ENCODE measurements around the gene PKN3.
"Not testable (repeated sequence)": the region's sequence is repeated elsewhere in the genome, so short reads cannot be mapped to it uniquely, and the experiment has no call there.

The PKN3 gene

GRCh38 chr9:128690684-128691034, 11.6 kb upstream of the PKN3 start:
- DNase-seq: no peak

DNA sequence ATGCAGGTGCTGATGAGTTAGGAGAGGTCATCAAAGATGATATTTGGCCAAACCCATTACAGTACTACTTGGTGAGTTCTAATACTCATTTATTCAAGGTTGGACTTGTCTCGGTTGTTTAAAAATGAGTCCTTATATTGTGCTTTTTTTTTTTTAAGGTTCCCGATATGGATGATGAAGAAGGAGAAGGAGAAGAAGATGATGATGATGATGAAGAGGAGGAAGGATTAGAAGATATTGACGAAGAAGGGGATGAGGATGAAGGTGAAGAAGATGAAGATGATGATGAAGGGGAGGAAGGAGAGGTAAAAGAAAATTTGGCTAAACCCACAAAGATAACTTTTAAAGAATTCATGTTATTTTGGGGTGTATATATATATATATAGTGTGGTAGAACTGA, 8.6 kb upstream of the PKN3 start:
- not testable (repeated sequence) for DNase-seq

GRCh38 chr9:128694344-128694743, 8.0 kb upstream of the PKN3 start:
- no peak for DNase-seq

GRCh38 chr9:128696923-128697707, 5.2 kb upstream of the PKN3 start:
- DNase-seq: no peak

- DNase-seq: not testable (repeated sequence)
Observed at GRCh38 chr9:128699096-128699795, 3.1 kb upstream of the PKN3 start.

GRCh38 chr9:128701227-128701854, 962 bp upstream of the PKN3 start:
- no peak for DNase-seq

GRCh38 chr9:128702949-128703615, 779 bp downstream of the PKN3 start:
- no peak for DNase-seq

GRCh38 chr9:128703616-128704355, 1.5 kb downstream of the PKN3 start:
- DNase-seq: no peak

- DNase-seq: no peak
Observed at GRCh38 chr9:128704356-128704670, 2.0 kb downstream of the PKN3 start.

DNA sequence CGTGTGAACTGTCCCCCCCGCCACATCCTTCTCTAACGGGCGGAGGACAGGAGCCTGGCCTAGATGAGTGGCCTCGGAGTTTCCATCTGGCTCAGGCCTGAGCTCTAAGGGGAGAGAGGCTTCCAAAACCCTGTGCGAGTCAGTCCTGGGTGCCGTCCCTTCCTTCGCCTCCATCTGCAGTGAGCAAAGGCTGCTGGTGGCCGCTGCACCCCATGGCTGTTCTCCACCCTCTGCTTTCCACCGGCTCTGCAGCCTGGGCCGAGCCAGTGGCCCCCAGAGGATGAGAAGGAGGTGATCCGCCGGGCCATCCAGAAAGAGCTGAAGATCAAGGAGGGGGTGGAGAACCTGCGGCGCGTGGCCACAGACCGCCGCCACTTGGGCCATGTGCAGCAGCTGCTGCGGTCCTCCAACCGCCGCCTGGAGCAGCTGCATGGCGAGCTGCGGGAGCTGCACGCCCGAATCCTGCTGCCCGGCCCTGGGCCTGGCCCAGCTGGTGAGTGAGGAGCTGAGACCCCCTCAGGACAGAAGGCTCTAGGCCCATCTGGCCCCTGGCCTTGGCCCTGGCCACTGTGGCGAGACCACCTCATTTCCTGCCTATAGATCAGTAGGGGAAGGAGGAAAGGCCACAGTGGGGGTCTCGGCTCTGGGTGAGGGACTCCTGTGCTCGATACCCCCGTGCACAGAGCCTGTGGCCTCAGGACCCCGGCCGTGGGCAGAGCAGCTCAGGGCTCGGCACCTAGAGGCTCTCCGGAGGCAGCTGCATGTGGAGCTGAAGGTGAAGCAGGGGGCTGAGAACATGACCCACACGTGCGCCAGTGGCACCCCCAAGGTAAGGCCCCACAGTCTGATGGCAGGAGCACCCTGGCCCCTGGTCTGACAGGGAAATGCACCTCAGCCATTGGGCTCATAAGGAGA, 3.0 kb downstream of the PKN3 start:
- no peak for DNase-seq

DNA sequence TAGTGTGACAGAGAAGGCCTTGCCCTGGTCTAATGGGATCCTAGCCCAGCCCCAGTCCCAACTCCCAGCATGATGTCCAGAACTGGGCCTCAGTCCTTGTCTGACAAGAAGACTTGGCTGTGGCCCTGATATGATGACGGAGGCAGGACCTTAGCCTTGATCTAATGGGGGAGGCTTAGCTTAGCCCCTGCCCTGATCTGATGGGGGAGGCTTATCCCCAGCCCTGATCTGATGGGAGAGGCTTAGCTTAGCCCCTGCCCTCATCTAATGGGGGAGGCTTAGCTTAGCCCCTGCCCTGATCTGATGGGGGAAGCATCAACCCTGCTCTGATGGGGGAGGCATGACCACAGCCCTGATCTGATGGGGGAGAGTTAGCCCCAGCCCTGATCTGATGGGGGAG, 3.7 kb downstream of the PKN3 start:
- DNase-seq: no peak

DNA sequence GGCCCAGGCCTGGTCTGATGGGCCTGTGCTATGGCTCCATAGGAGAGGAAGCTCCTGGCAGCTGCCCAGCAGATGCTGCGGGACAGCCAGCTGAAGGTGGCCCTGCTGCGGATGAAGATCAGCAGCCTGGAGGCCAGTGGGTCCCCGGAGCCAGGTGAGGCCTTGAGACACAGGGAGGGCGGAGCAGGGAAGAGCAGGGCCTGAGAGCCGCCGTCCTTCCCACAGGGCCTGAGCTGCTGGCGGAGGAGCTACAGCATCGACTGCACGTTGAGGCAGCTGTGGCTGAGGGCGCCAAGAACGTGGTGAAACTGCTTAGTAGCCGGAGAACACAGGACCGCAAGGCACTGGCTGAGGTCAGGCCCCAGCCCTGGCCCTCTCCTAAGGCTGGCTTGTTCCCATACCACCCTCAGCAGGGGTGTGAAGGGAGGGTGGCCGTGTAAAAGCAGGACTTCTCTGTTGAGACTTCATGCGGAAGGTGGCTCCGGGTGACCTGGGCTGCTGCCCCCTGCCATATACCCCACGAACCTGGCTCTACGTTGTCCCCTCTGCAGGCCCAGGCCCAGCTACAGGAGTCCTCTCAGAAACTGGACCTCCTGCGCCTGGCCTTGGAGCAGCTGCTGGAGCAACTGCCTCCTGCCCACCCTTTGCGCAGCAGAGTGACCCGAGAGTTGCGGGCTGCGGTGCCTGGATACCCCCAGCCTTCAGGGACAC, 4.5 kb downstream of the PKN3 start:
- DNase-seq: no peak

DNA sequence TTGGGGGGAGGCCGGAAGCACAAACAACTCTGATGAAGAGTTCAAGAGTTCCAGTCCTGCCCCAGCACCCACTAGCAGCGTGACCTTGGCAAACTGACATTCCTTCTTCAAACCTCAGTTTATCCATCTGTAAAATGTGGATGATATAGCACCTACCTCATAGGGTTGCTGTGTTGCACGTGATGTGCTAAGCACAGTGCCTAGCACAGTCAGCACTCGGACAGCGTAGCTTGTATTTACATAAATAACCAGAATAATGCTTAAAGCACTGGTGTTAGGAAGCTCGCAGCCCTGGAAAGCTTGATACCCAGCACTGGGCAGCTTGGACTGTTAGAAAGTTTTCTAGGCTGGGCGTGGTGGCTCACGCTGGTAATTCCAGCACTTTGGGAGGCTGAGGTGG, 5.1 kb downstream of the PKN3 start:
- no peak for DNase-seq

GRCh38 chr9:128712451-128713410, 10.4 kb downstream of the PKN3 start:
- DNase-seq: no peak

DNA sequence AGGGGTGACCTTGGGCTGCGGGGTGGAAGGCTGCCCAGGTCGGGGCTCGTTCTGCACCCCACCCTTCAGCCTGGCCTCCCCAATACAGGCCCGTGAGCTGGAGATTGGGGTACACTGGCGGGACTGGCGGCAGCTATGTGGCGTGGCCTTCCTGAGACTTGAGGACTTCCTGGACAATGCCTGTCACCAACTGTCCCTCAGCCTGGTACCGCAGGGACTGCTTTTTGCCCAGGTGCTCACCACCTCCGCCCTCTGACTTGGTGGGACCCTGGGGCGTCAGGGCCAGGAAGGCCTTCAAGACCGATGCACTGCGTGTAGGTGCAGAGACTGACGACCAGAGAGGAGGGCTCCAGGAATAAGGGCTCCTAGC, 11.1 kb downstream of the PKN3 start:
- DNase-seq: no peak

GRCh38 chr9:128713941-128714573, 11.8 kb downstream of the PKN3 start:
- DNase-seq: no peak

GRCh38 chr9:128714586-128715435, 12.5 kb downstream of the PKN3 start:
- DNase-seq: no peak

All from amygdala (tissue), 56 donors.